DMS53 treated with DMSO at 0.1 percent for 48 hours (cell line): ENCODE results near the gene PRCP.
A peak's percentile ranks its signal among the peaks of the same experiment; 100 is the strongest.

Source experiments
- DNase-seq: peaks from one replicate; lab custom pipeline; 2025; ENCODE audit not compliant: unreplicated experiment; lab: John Stamatoyannopoulos, UW

PRCP gene

DNA sequence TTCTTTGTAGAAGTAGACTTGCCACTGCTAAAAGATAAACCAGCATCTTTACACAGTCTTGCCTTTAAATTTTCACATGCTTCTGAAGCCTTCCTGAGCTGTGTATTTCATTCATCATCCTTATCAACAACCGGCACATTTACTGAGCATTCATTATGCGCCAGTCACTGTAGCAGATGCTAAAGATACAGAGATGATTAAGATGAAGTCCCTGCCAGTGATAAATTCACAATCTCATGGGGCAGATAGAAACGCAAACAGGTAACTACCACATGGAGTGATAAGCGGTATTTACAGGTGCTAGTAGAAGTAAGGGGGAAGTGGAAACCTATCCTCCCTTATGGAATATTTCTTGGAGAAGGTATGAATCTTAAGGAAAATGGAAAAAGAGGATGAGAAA, 67.2 kb downstream of the PRCP start:
- no peak for DNase-seq

DNA sequence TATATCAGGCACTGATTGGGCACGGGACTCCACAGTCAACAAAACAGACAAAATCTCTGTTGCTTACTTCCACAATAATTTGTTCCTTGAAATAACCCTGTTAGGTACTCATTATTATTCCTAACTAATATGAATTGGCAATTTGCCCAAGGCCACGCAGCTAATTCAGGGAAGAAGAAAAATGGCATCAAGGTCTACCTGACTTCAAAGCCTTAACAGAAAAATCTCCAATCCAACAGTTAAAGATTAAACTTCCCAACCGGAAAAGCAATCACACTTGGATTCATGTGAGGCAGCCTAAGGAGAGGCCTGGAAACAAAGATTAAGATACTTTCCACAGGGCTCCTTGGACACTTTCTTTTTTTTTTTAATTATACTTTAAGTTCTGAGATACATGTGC, 68.9 kb downstream of the PRCP start:
- DNase-seq, result no peak

DNA sequence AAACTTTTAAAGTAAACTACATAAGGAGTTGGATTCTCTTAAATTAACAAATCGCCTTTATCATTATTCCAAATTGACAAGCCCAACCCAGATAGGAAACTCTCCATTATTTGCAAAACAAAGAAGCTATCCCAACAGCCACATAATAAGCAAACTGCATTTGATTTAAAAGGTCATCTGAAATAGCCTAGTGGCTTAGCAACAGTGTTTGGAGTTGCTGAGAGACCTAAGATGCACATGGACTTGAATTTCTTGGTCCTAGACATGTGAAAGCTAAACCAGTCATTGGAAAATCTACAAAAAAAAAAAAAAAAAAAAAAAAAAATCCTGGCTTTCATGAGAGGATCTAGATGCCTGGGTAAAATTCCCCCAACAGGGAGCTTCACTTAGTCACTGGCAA, 69.5 kb downstream of the PRCP start:
- no peak for DNase-seq

DNA sequence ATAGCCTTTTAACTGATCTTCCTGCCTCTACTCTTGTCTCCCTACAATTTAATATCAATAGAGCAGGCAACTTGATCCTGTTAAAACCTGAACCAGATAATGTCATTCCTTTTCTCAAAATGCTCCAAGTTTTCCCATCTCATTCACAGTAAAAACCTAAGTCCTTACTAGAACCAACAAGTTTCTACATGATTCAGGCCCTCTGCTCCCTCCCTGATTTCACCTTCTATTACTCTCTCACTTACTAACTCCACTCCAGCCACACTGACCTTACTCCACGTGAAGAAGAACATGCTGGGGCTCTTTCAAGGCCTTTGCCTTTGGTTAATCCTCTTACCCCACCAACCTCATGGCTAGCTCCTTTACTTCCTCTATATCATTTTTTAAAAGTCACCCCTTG, 71.1 kb downstream of the PRCP start:
- no peak for DNase-seq

DNA sequence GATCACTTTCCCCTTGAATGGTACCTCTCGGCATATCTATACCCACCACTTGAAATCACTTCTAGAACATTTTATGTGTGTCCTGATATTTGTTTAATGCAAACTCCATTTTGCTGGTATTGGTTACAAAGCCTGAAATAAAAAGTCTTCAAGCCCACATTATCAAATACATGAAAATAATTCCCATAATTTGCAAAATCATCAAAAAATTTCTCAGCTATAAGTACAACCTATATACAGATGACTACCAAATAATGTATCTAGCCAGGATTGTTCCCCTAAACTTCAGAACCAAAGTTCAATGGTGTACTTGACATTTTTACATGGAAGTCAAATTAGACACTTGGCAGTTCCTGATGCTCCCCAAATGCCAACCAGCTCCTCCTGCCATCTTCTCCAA, 71.8 kb downstream of the PRCP start:
- DNase-seq, result no peak

DNA sequence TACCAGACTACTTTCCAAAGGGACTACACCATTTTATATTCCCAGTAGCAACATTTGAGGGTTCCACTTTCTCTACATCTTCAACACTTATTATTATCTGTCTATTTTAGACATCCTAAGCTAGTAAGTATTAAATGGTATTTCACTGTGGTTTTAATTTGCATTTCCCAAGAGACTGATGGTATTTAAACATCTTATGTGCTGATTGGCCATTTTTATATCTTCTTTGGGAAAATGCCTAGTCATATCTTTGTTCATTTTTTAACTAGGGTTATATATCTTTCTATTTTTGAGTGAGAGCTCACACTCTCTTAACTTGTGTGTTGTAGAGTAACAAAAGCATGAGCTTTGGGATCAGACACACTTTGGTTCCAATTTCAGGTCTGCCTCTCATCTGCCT, 73.7 kb downstream of the PRCP start:
- no peak for DNase-seq

DNA sequence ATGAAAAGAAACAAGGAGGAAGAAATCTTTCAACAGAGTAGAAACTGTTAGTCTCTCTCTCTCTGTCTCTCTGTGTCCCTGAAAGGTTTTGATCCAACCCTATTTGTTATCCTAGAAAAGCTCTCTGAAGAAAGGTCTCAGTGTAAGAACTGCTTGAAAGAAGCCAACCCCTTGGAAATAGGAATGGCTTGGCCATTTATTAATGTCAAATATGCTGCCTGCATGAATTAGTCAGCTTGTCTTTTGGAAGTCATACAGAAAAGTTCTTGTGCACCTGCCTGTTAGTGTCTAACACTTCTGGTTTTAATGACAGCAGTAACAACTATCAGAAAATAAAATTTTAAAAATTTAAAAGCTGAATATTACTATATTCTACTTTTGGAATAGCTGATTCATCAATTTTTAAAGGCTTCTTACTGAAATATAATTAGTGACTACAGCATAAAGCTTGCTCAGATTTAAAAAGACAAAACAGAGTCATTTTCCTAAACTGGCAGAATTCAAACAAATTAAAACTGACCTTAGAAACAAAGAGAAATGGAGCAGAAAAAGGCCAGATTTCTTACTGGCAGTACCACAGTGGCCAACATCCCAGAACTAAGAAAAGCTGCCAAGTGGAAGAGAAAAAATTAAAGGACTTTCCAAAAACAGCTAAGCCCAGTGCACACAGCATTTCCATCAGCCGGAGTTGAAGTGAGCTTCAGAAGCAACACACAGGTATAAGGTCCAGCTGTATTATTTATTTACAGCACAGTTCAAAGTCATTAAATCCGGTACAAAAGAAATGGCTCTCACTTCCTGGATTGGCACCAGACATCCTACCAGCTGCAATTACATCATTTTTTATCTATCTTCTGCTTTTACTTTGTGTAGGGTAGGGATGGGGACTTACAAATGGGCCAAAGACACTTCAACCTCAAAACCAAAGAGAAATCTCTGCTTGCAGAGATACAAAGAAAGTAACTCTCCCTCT, 76.3 kb downstream of the PRCP start:
- peak; percentile 92 for DNase-seq

DNA sequence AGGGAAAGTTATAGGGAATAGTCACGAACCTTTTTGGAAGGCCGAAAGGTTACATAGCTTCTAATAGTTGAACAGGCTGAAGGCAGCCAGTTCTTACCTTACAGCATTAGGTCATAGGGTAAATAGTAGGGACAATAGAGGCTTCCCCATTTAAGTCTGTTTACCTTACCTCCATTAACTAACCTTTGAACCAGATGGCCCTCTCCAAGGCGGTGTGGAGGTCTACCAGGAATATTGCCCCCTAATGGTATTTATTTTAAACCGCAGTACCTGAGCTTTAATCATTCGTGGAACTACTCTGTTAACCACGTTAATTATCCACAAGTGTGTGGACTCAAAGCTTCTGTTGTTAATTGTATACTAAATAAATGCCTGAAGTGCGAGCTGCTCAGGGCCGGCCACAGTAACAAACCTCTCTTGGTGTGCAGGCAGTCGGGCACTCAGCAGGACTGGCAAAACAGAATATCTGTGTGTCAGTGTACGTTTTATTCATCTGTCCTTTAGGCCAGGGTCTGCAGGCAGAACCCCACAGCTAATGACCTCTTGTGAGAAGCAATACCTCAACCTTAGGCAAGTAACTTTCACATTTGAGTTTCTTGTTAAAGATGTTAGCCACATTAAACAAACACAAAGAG, 81.7 kb downstream of the PRCP start:
- peak; percentile 97 for DNase-seq

DNA sequence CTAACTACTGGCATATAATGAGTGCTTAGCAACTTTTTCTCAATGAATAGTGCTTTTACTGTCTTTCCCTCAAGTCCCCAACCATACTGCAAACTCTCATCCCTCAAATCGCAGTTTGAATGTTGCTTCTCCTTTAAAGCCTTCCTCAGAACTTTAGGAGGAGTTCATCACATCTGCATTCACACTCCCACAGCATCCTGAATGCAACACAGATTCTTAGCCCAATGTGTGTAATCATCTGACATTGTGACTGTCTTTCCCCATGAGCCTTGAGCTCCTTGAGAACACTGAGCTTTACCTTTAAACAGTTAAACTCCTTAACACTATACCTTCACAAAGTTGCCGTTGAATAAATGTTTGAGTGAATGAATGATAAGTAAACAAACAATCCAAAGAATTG, 84.8 kb downstream of the PRCP start:
- DNase-seq, result no peak

DNA sequence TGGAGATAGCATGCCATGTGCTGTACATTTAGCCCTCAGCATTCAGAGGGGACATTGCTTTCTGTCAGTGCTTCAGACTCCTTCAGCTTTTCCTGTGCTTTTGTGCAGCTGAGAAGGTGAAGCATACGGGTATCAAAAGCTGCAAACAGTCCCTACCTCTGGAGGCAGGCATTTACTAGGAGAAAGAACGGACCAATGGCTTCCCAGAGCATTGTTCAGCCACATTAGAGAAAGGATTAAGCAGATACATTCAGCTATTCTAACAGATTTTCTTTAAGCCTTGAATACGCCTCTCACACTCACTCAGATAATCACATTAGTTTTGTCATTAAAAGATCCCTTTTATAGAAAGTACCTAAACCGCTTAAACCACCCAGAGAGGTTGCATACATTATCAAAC, 85.9 kb downstream of the PRCP start:
- no peak for DNase-seq

DNA sequence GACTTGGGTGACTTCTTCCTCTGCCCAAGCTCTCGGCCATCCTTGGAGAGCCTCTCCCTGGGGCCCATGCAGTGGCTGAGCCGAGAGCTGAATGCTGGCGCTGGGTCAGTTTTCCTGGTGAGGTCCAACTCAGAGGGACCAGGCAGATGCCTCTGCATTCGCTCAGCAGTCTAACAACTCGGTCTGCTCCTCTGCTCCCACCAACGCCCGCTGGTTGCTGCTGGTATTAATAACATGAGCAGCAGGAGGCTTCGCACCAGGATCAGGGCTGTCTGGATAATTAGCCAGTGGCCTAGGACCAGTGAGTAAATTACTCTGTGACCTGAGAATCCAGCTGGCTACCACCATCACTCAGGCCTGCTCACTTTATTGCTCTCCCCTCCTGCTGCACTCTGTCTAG, 88.9 kb downstream of the PRCP start:
- no peak for DNase-seq

DNA sequence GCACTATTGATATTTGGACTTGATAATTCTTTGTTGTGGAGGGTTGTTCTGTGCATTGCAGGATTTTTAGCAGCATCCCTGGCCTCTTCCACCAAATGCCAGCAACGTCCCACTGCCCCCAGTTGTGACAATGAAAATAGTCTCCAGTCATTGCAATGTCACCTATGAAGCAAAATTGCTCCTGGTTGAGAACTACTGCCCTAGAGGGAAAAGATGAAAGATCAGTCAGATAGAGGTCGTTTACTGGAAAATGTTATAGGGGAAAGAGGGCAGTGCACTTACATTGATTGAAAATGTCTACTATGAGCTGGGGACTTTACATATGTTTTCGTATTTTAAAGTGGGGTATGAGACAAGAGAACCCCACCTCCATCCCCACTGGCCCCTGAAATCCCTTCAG, 89.5 kb downstream of the PRCP start:
- DNase-seq, result no peak

DNA sequence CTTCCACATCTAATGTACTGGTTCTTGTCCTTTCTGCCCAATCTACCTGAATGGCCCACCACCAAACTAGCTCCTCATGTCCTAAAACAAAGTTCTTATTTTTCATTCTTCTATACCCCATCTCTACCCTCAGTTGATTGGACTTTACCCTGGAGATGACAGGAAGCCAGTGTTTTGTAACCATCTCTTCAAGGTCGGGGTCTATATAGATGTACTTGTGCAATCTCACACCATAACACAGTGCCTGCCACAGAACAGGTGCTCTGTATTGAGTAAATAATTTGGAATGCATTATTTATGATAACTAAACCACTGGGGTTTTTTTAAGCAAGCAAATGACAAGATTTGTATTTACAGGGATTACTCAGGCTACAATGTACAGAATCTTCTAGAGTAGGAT, 89.9 kb downstream of the PRCP start:
- DNase-seq, result no peak

DNA sequence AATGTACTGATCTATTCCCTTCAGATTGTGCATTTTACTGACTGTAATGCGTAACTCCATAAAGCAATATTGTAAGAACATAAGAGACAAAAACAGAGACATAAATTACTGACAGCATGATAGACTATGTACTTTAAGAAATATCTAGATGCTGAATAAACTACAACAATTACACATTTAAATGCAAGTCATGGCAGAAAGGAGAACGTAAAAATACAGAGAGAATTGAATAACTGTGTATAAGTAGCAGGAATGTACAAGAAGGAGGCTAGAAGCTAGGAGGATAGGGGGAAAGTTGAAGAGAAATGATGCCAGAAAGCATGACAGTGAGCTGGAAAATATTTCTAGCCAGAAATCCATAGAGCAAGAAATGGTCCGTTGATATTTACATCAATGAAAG, 92.6 kb downstream of the PRCP start:
- DNase-seq, result no peak

DNA sequence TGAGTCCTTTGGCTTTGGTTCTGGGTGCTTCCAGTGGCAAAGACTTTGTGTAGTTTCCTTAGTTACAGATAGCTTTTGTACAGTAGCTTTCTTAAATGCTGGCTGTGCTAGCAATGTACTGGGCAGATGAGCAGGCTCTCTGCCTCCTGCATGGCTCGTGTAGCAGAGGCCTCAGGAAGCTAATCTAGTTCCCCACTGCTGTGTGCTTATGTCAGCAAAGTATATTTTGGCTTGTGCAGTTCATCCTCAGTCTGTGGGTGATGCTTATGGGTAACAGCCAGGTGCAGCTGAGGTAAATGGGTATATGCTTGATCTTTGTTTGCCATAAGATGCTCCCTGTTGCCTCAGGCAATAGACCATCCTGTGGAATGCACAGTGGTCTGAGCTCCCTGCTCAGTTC, 97.5 kb downstream of the PRCP start:
- DNase-seq, result no peak

DNA sequence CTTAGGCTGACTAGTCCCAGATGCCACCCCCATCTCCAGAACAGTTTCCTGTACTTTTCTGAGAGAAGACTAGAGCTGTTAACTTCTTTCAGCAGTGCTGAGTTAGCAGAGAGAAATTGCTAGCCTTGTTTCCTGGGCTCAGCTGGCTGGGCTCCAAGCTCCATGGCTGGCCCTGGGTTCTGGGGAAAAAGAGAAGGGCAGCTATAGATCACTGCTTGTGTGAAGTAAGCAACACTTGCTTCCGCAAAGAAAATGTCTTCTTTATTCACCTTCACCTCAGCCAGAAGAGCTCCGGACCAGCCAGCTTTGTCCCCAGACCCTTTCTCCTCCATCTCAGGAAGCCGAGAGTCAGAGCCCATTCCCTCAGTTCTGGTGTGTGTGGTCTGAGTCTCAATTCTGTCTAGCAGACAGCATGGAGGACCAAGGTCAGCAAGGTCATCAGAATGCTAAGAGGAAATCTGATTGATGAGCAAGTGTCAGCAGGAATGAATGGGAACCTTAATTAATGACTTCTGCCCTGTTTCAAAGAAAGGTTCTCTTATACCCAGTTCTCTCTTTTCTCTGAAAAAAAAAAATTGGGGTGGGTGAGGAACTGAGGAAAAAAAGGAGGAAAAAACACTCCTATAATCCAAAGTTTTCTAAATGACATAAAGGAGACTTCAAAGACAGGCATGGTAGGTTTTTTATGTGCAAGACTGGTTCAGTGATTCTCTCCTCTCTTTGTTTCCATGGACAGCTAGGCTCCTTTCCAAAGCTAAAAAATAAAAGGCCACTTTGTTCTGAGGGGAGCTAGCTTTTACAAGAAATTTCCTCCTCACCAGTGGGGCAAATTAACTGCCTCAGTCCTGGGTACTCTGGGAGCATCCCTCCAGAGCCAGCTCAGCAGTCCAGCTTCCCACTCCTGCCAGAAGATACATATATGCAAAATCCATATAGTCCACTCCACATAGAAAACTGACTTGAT, 103.0 kb downstream of the PRCP start:
- DNase-seq, result no peak

DNA sequence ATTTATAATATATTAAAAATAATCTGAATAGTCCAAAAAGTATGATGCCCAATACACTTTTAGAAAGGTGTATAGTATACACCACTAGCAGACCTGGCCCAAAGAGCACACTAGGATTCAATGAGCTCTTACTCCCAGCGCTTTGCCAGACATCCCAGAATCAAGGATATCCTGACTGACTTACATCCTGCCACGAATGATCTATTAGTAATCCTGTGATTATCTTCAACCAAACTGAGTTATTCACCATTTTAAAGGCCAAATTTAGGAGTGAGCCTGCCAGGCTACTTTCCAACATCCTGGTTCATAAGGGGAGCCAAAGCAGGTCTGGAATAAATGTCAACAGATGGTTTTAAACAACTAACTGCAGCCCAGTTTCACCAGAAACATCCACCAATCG, 105.7 kb downstream of the PRCP start:
- DNase-seq, result no peak

DNA sequence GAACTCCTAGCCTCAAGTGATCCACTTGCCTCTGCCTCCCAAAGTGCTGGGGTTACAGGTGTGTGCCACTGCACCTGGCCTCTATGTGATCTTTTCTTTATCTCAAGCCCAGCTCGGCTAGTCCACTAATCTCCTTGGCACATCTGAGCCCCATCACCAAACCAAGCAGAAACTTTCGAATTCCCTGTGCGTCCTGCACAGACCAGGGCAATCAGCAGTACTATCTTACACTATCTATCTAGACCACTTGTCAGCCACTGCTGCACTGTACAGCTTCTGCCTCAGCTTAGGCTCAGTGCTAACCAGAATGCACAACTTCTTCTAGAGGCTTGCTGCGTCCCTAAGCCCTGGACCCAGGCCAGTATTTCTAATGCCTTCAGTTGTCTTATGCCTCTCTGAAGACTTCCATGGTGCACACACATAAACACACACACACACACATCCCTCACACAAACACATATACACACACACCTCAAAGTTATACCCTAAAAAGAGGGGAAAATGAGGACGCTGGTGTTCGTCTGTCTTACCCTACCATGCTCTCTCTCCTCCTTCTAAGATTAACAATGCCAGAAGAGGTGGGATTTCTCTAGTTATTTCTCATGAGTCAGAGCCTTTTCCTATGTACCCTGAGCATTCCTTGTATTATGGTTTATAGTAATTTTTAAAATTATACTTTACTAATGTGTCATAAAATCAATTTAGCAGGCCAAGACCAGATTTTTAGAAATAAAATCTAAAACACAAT, 107.2 kb downstream of the PRCP start:
- DNase-seq, result no peak

DNA sequence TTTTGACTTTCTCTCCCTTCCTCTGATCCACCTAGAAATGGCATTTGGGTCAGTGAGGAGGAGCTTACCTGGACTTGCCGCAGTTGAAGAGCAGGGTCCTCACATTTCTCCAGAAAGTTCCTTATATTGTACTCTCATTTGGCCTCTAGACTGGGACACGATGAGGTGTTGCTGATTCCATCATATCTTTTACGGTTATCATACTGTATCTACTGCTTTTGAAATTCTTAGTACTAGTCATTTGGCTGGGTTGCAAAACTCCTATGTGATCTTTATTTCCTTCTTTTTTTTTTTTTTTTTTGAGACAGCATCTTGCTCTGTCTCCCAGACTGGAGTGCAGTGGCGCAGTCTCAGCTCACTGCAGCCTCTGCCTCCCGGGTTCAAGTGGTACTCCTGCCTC, 107.9 kb downstream of the PRCP start:
- DNase-seq, result no peak

DNA sequence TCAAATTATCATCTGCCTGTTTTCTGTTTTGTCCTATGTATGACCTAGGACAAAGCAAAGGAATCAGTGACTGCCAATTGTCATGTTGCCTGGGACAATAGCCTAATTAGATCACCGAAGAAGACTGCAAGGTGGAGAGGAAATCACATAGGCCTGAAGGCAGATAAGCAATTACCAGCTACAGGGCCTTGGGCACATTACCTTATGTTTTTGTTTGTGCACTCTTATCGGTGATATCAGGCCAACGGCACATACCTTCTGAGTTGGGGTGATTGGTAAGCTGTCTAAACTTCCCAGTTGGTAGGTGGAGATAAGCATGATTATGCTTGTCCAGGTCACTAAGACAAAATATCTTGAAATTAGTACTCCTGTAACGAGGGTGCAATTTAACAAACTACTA, 108.5 kb downstream of the PRCP start:
- no peak for DNase-seq
